NT2/D1 (cell line): Measurements from ENCODE around the gene DPT.

Experiments used
- SUZ12 ChIP-seq: IDR thresholded peaks from 2 replicates; pipeline ENCODE4 v1.6.1; 2011; ENCODE audit not compliant: insufficient read length, insufficient read depth; ENCODE audit errors: extremely low read depth
- YY1 ChIP-seq: IDR thresholded peaks from 2 replicates; pipeline ENCODE4 v1.6.1; 2011; ENCODE audit not compliant: insufficient read length, insufficient read depth
- ZNF274 ChIP-seq: IDR thresholded peaks from 2 replicates; pipeline ENCODE4 v1.6.1; 2011; ENCODE audit warnings: mild to moderate bottlenecking, low read depth, low read length

- TF ChIP-seq ZNF274 (no peak), SUZ12 (no peak), YY1 (no peak)
These were observed 43.5 kb upstream of the DPT start for GRCh38 chr1:168772428-168773060.
